NB4 (cell line): ENCODE data around the gene SDC3.

Experiments
- POLR2A ChIP-seq: IDR thresholded peaks from 2 replicates; pipeline ENCODE4 v1.6.1; 2011; ENCODE audit warnings: mild to moderate bottlenecking; ENCODE audit not compliant: insufficient read length; ENCODE audit errors: extremely low read depth
- TF ChIP-seq, protein P1 (sequence below): IDR thresholded peaks from one replicate; pipeline ENCODE4 v1.5.1; 2012; ENCODE audit warnings: low read depth, low read length

DNA sequence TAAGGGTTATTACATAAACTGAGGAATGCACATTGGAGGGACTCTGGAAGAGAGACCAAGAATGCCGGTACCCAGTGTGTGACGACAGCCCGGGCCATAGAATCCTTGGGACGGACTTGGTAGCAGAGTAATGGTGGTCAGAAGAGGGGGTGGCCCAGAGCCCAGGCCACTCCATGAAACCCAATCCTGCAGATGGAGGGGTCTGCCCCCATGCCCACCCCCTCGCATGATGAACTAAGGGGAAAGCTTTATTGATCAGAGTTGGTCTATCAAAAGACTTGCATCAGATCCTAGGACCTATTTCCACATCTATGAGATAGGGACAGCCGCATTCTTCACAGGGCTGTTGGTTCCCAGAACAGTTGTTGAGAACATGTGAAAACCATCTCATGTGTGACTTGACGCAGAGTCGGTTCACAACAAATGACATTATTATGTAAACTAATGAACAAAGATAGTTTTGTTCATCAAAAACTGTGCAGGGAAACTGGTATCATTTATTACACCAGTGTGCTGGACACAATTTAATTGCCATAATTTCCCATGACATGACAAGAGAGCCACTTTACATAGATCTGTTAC is 21.5 kb upstream of the SDC3 start:
- TF ChIP-seq, protein P1, sequence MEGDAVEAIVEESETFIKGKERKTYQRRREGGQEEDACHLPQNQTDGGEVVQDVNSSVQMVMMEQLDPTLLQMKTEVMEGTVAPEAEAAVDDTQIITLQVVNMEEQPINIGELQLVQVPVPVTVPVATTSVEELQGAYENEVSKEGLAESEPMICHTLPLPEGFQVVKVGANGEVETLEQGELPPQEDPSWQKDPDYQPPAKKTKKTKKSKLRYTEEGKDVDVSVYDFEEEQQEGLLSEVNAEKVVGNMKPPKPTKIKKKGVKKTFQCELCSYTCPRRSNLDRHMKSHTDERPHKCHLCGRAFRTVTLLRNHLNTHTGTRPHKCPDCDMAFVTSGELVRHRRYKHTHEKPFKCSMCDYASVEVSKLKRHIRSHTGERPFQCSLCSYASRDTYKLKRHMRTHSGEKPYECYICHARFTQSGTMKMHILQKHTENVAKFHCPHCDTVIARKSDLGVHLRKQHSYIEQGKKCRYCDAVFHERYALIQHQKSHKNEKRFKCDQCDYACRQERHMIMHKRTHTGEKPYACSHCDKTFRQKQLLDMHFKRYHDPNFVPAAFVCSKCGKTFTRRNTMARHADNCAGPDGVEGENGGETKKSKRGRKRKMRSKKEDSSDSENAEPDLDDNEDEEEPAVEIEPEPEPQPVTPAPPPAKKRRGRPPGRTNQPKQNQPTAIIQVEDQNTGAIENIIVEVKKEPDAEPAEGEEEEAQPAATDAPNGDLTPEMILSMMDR = no peak
- no peak for TF ChIP-seq POLR2A
